ENCODE data around the gene RIMBP2. TPM values are rescaled to one million over a fixed set of nuclear protein-coding genes. Genes with fewer than 3 reads are reported as not detected.

RIMBP2 gene
- total RNA-seq, 1 experiment from 2014 or later = not detected

- Histone ChIP-seq H3K4me1 (peaks cover 26% of the 10 kb centered on the region), H3K27me3 (replicated peaks; ENCODE audit: control insufficient read depth, insufficient read depth, low read length) (no peaks in the 10 kb centered on the region), H3K9me3 (no peaks in the 10 kb centered on the region), H3K36me3 (ENCODE audit: control insufficient read depth, insufficient read depth, low read length) (no peaks in the 10 kb centered on the region), H3K4me3 (ENCODE audit: low read depth, low read length) (no peak overlapping the region)
- no peak overlapping the region for H3K4me3 Mint-ChIP-seq (ENCODE audit: unreplicated experiment)
- no peak for TF ChIP-seq CTCF (IDR thresholded peaks at IDR 0.05; ENCODE audit: insufficient read depth in 1 of 2, low read depth in 1 of 2, low read length in 1 of 2, severe bottlenecking in 1 of 2, unreplicated experiment in 1 of 2)
- no peak for DNase-seq
- intact Hi-C loops (cut with micrococcal nuclease; ENCODE audit: unreplicated experiment) = no loop called here
- POLR2A ChIA-PET = no interaction called here
- CTCF ChIA-PET = no interaction called here
- H3K27ac Mint-ChIP-seq (ENCODE audit: unreplicated experiment) = no peak overlapping the region
- peaks cover 4% of the 10 kb centered on the region for H3K36me3 Mint-ChIP-seq (ENCODE audit: insufficient read depth, unreplicated experiment)
- no peaks in the 10 kb centered on the region for H3K27me3 Mint-ChIP-seq (ENCODE audit: insufficient read depth, unreplicated experiment)
- BruUV-seq (replicated peaks) = no TSS peak
- H3K9me3 Mint-ChIP-seq (ENCODE audit: unreplicated experiment) = no peaks in the 10 kb centered on the region
- peaks cover 13% of the 10 kb centered on the region for H3K4me1 Mint-ChIP-seq (ENCODE audit: low read depth, unreplicated experiment)
These were observed 368.5 kb downstream of the RIMBP2 start for GRCh38 chr12:130347588-130347987.

Other genes starting within 250 kb of the RIMBP2 start
- 11.2 and 12.6 TPM in 2 replicates for gene STX2, start 123.0 kb upstream of the RIMBP2 start, total RNA-seq (2022)
- 1,310 and 1,315 TPM in 2 replicates for gene RAN, start 155.8 kb upstream of the RIMBP2 start, total RNA-seq (2022)
- 3.6 and 3.7 TPM in 2 replicates for gene ADGRD1, start 237.6 kb upstream of the RIMBP2 start, total RNA-seq (2022)

Measured in Caco-2 (cell line).